NK-92 (cell line): ENCODE data around the gene ABCD1.
"Not testable (repeated sequence)": the region's sequence is repeated elsewhere in the genome, so short reads cannot be mapped to it uniquely, and the experiment has no call there.

Source experiments
- DNase-seq: peaks from one replicate; lab custom pipeline; 2025; ENCODE audit not compliant: unreplicated experiment; lab: John Stamatoyannopoulos, UW

ABCD1 gene

GRCh38 chrX:153694256-153694655 lies 30.4 kb upstream of the ABCD1 start:
- DNase-seq, result not testable (repeated sequence)

- DNase-seq, result no peak
Measured at GRCh38 chrX:153694687-153695270, 29.9 kb upstream of the ABCD1 start.

- no peak for DNase-seq
Measured at GRCh38 chrX:153696100-153696499, 28.6 kb upstream of the ABCD1 start.

- not testable (repeated sequence) for DNase-seq
Measured at GRCh38 chrX:153696538-153696937, 28.1 kb upstream of the ABCD1 start.

- not testable (repeated sequence) for DNase-seq
Measured at GRCh38 chrX:153696986-153697722, 27.5 kb upstream of the ABCD1 start.

- no peak for DNase-seq
Measured at GRCh38 chrX:153697924-153698865, 26.5 kb upstream of the ABCD1 start.

- not testable (repeated sequence) for DNase-seq
Measured at GRCh38 chrX:153699210-153699783, 25.4 kb upstream of the ABCD1 start.

- DNase-seq, result not testable (repeated sequence)
Measured at GRCh38 chrX:153699784-153700371, 24.8 kb upstream of the ABCD1 start.

- DNase-seq, result no peak
Measured at GRCh38 chrX:153700376-153700945, 24.2 kb upstream of the ABCD1 start.

- no peak for DNase-seq
Measured at GRCh38 chrX:153700967-153701366, 23.7 kb upstream of the ABCD1 start.

- DNase-seq, result no peak
Measured at GRCh38 chrX:153701706-153702105, 22.9 kb upstream of the ABCD1 start.

GRCh38 chrX:153702336-153703035 lies 22.2 kb upstream of the ABCD1 start:
- no peak for DNase-seq

GRCh38 chrX:153703036-153703370 lies 21.7 kb upstream of the ABCD1 start:
- DNase-seq, result no peak

- no peak for DNase-seq
Measured at GRCh38 chrX:153704021-153704526, 20.6 kb upstream of the ABCD1 start.

- not testable (repeated sequence) for DNase-seq
Measured at GRCh38 chrX:153704631-153705402, 19.8 kb upstream of the ABCD1 start.

- not testable (repeated sequence) for DNase-seq
Measured at GRCh38 chrX:153705403-153706060, 19.1 kb upstream of the ABCD1 start.

- no peak for DNase-seq
Measured at GRCh38 chrX:153706799-153707198, 17.9 kb upstream of the ABCD1 start.

GRCh38 chrX:153707406-153707805 lies 17.2 kb upstream of the ABCD1 start:
- DNase-seq, result no peak

GRCh38 chrX:153708415-153708814 lies 16.2 kb upstream of the ABCD1 start:
- DNase-seq, result no peak
